Urinary bladder (tissue), 4 donors: Measurements from ENCODE around the gene ST3GAL5. TPM values are rescaled to one million over a fixed set of nuclear protein-coding genes. Genes with fewer than 3 reads are reported as not detected.
"Not testable (repeated sequence)": the region's sequence is repeated elsewhere in the genome, so short reads cannot be mapped to it uniquely, and the experiment has no call there.

ENCODE experiments used
- DNase-seq: peaks from one replicate; pipeline ENCODE4 v3.0.0-alpha.2; 2015; ENCODE audit errors: extremely low spot score
- H3K27ac ChIP-seq: one replicate; pipeline ENCODE4 v1.5.1; 2013; ENCODE audit warnings: low read depth, mild to moderate bottlenecking, moderate library complexity
- H3K36me3 ChIP-seq: one replicate; pipeline ENCODE4 v1.6.1; 2013; ENCODE audit warnings: mild to moderate bottlenecking, moderate library complexity; ENCODE audit not compliant: insufficient read depth
- H3K4me1 ChIP-seq: one replicate; pipeline ENCODE4 v1.6.1; 2013; ENCODE audit warnings: mild to moderate bottlenecking, moderate library complexity; ENCODE audit not compliant: insufficient read depth
- H3K4me3 ChIP-seq: one replicate; pipeline ENCODE4 v1.5.1; 2013; ENCODE audit warnings: low read depth, low read length
- WGBS: extraction: QIAGEN DNeasy Blood & Tissue Kit; methylation state at CpG from one replicate; pipeline ENCODE4 v1.1.7; 2013; 5-methylcytosine and 5-hydroxymethylcytosine counted together
- polyA plus RNA-seq: library from polyadenylated mRNA; stranded (reverse); fragments of 200-250 nt; gene quantifications from one replicate; pipeline ENCODE4 v1.2.3, GENCODE V29; 2013
- total RNA-seq: library from RNA; depleted of rRNA; stranded (reverse); fragments of >200 nt; gene quantifications from one replicate; pipeline ENCODE4 v1.2.3, GENCODE V29; 2014
- donor health status: healthy with polysubstance abuse.
- donor health status: healthy.

The ST3GAL5 gene
- total and polyA plus RNA-seq, 2 donors = 31.1 to 59.4 TPM

- no peaks in the 10 kb centered on the region for H3K4me1 ChIP-seq
- 93% methylated on average over 3 of the region's 3 CpGs for WGBS
Measured at GRCh38 chr2:85909005-85909404, 20.2 kb upstream of the ST3GAL5 start.

DNA sequence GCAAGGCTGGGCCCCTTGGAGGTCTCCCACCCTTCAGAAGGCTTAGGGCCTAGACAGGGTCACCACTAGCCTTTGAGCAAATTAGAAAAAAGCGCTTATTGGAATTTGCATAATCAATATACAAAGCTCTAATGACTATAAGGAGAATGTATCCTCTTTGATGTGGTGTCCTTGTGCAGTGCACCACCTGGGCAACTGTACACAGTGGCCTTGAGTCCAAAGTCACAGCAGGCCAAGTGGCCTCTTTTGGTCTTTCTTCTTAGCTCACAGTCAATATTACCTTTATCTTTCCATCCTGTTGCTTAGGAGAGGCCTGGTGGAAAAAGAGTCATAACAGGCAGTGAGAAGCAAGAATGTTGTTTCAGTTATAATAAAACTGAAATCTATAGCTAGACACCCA lies 19.7 kb upstream of the ST3GAL5 start:
- Histone ChIP-seq H3K27ac (peak overlapping the region; percentile 13), H3K4me1 (no peaks in the 10 kb centered on the region), H3K36me3 (no peaks in the 10 kb centered on the region), H3K4me3 (no peak overlapping the region)
- no peak for DNase-seq
- WGBS = 98% methylated on average over 1 of the region's 1 CpG

More at GRCh38 chr2:85909005-85909404, 20.2 kb upstream of the ST3GAL5 start:
- H3K27ac ChIP-seq = no peak overlapping the region
- no peaks in the 10 kb centered on the region for H3K36me3 ChIP-seq
- H3K4me3 ChIP-seq = no peak overlapping the region
- DNase-seq = no peak

GRCh38 chr2:85907671-85908157 lies 18.9 kb upstream of the ST3GAL5 start:
- Histone ChIP-seq H3K27ac (no peak overlapping the region), H3K4me3 (no peak overlapping the region), H3K4me1 (no peaks in the 10 kb centered on the region), H3K36me3 (no peaks in the 10 kb centered on the region)
- DNase-seq = no peak
- WGBS = 55% methylated on average over 9 of the region's 9 CpGs

DNA sequence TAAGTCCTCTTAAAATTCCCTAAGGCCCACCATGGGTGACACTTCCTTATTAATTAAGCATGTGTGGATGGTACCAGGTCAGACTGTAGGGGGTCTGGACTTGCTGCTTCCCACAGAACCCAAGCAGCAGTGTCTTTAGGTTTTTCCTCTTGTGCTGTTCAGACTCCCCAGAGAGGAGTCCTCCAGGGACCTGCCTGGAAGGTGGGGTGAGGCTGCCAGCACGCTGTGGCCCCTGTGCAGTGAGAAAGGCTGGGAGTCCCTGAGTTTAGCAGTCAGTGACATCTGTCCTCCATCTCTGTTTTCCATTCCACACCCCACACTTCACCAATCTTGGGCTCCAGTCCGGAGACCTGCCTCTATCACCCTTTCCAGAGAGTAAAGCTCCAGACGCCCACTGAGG lies 18.0 kb upstream of the ST3GAL5 start:
- Histone ChIP-seq H3K27ac (no peak overlapping the region), H3K4me3 (no peak overlapping the region), H3K4me1 (no peaks in the 10 kb centered on the region), H3K36me3 (no peaks in the 10 kb centered on the region)
- DNase-seq = no peak
- 100% methylated on average over 3 of the region's 3 CpGs for WGBS

DNA sequence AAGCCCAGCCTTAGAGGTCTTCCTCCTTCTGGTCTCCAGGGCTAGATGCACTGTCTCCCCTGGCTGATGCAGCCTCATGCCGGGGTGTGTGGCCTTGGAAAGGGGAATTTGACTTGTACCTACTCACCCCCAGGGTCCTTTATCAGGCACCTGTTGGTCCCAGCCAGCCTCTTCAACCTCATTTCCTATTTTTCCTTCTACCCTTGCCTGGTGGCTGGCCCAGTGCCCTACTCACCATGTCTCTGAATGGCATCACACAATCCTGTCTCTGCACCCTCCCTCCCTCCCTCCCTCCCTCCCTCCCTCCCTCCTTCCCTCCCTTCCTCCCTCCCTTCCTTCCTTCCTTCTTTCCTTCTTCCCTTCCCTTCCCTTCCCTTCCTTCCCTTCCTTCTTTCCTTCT lies 17.1 kb upstream of the ST3GAL5 start:
- WGBS = 84% methylated on average over 1 of the region's 1 CpG
- Histone ChIP-seq H3K27ac (no peak overlapping the region), H3K4me1 (no peaks in the 10 kb centered on the region), H3K36me3 (no peaks in the 10 kb centered on the region), H3K4me3 (no peak overlapping the region)
- DNase-seq = no peak

DNA sequence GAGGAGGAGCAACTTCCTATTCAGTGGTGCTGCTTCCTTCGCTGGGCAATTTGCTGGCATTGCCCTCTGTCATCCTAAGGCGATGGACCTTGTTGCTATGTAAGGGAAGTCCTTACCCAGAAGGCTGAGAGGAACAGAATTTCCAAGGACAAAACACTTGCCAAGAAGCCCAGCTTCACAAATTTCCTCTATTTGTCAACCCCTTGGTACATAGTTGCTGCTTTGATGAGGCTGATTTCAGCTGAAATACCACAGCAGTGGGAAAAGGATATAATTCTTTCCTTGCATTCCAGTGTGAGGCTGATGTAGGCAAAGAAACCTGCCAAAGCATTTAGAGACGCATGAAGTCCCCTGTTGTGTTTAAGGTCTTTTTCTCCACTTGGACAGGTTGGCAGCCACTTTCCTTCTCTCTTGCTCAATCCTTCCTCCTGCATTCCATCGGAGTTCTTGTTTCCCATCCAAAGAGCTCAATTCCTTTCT lies 16.4 kb upstream of the ST3GAL5 start:
- Histone ChIP-seq H3K36me3 (no peaks in the 10 kb centered on the region), H3K27ac (no peak overlapping the region), H3K4me1 (no peaks in the 10 kb centered on the region), H3K4me3 (no peak overlapping the region)
- DNase-seq = no peak
- WGBS = 47% methylated on average over 4 of the region's 4 CpGs

DNA sequence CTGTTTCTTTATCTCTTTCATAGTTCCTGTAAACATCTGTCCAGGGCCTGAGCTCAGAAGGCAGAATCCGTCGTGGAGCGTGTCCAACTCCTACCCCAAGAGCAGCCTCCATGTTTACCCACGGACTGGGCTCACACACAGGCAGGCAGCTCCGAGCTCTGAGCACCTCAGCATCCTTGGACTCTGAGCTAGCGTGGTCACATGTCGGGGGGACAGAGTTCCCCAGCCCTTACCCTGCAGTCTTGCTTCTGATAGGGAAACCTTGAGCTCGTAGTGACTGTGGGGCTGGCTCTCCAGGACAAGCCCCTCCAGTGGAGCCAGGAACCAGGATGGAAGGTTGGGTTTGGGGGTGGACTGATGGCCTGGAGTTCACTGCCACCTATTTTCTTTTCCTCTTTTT lies 15.1 kb upstream of the ST3GAL5 start:
- H3K36me3 ChIP-seq = no peaks in the 10 kb centered on the region
- no peaks in the 10 kb centered on the region for H3K4me1 ChIP-seq
- no peak overlapping the region for H3K4me3 ChIP-seq
- no peak for DNase-seq
- H3K27ac ChIP-seq = no peak overlapping the region
- whole genome bisulfite sequencing = 74% methylated on average over 8 of the region's 8 CpGs

GRCh38 chr2:85902496-85902895 lies 13.7 kb upstream of the ST3GAL5 start:
- DNase-seq = no peak
- Histone ChIP-seq H3K36me3 (no peaks in the 10 kb centered on the region), H3K27ac (no peak overlapping the region), H3K4me3 (no peak overlapping the region), H3K4me1 (no peaks in the 10 kb centered on the region)
- WGBS = 65% methylated on average over 2 of the region's 2 CpGs

DNA sequence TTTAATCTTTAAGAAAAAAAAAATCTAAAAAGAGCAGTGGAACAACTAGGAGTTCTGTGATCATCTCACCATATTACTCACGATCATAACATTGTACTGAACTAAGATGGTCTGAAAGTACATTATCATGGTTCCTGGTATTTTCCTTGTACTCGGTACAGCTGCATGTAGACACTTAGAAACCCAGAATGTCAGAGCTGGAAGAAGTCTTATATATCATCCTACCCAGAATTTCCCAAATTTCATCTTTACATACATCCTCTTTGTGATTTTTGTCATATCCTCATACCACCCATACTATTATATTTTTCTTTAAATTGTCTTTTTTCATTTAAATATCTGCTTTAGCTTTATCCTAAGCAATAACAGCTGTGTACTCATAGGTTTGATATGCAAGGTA lies 12.4 kb upstream of the ST3GAL5 start:
- Histone ChIP-seq H3K4me1 (no peaks in the 10 kb centered on the region), H3K27ac (no peak overlapping the region), H3K36me3 (no peaks in the 10 kb centered on the region), H3K4me3 (no peak overlapping the region)
- DNase-seq = no peak
- 72% methylated on average over 2 of the region's 2 CpGs for WGBS

- DNase-seq = no peak
- WGBS = 92% methylated on average over 2 of the region's 2 CpGs
- Histone ChIP-seq H3K27ac (no peak overlapping the region), H3K4me1 (no peaks in the 10 kb centered on the region), H3K36me3 (no peaks in the 10 kb centered on the region), H3K4me3 (no peak overlapping the region)
Measured at GRCh38 chr2:85900366-85900765, 11.6 kb upstream of the ST3GAL5 start.

DNA sequence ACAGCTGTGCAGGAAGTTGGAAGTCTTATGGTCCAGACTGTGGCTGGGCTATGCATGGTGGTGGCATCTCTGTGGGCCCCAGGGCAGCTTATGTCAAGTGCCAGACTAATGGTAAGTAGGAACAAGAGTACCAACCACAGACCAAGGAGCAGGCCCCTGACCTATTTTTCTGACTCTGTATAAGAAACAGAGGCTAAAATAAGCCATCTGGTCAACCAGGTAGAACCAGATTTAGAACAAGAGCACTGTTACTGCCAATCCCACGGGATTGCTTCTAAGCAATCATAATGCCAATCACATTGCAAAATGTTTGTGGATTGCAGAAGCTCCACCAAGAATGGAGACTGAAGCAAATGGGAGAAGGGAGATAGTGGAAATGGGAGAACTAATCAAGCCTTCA lies 11.1 kb upstream of the ST3GAL5 start:
- Histone ChIP-seq H3K36me3 (no peaks in the 10 kb centered on the region), H3K4me1 (no peaks in the 10 kb centered on the region), H3K27ac (no peak overlapping the region), H3K4me3 (no peak overlapping the region)
- WGBS = 84% methylated on average over 1 of the region's 1 CpG
- no peak for DNase-seq

DNA sequence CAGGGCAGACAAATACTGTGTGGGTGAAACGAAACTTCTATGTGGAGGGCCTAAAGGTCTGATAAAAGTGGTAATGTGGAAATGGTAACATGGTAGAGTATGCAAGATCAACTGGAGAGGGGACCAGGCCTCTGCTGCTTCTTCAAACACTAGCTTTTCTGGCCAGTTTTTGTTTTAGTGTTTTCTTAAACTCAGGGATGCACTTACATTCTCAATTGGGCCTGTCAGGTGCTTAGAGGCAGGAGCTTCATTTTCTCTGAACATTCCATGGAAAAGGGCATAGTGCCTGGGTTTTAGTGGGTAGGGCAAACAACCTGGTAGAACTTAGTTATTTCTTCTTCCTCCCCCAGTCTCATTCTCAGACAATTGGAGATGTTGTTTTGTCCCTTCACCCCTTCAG lies 10.5 kb upstream of the ST3GAL5 start:
- Histone ChIP-seq H3K27ac (no peak overlapping the region), H3K36me3 (no peaks in the 10 kb centered on the region), H3K4me1 (no peaks in the 10 kb centered on the region), H3K4me3 (no peak overlapping the region)
- DNase-seq = no peak
- WGBS = 98% methylated on average over 1 of the region's 1 CpG

- no peak overlapping the region for H3K4me3 ChIP-seq
- no peaks in the 10 kb centered on the region for H3K36me3 ChIP-seq
- H3K27ac ChIP-seq = no peak overlapping the region
- no peaks in the 10 kb centered on the region for H3K4me1 ChIP-seq
- 100% methylated on average over 1 of the region's 1 CpG for WGBS
- no peak for DNase-seq
Measured at GRCh38 chr2:85898881-85899280, 10.1 kb upstream of the ST3GAL5 start.

DNA sequence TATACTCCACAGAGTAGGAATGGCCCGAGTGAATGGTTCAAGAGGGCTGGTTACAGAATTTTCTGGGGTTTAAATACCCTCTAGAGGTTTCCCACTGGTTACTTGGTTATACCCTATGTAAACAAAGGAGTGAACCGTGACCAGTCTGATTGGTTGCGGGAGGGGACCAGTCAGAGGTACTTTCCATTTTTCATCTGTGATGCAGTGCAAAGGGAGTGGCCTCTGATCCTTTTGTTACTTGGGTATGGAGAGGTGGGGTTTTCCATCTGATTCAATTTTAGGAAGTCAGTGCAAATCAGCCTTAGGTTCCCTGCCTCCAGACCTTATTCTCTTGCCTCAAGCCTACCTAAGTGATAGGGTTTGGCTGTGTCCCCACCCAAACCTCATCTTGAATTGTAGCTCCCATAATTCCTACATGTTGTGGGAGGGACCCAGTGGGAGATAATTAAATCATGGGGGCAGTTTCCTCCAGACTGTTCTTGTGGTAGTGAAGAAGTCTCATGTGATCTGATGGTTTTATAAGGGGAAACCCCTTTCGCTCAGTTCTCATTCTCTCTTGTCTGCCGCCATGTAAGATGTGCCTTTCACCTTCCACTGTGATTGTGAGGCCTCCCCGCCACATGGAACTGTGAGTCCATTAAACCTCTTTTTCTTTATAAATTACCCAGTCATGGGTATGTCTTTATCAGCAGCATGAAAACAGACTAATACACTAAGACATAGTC lies 5.9 kb upstream of the ST3GAL5 start:
- not testable (repeated sequence) for H3K27ac ChIP-seq, H3K4me1 ChIP-seq, DNase-seq, H3K4me3 ChIP-seq, H3K36me3 ChIP-seq
- WGBS = 95% methylated on average over 6 of the region's 6 CpGs
